Left ventricle myocardium inferior (tissue), 1 donor: ENCODE measurements around the gene LIN7A. TPM values are rescaled to one million over a fixed set of nuclear protein-coding genes. Genes with fewer than 3 reads are reported as not detected.
A peak's percentile ranks its signal among the peaks of the same experiment; 100 is the strongest.

Source experiments
- DNase-seq: peaks from one replicate; pipeline ENCODE4 v3.0.0-alpha.2; 2020
- H3K27ac ChIP-seq: fragments of 200-600 bp; replicated peaks from 2 replicates; pipeline ENCODE4 v1.8.0; 2021
- H3K27me3 ChIP-seq: fragments of 200-600 bp; 2 replicates; pipeline ENCODE4 v1.8.0; 2021; ENCODE audit warnings: low read depth
- H3K36me3 ChIP-seq: fragments of 200-600 bp; 2 replicates; pipeline ENCODE4 v1.8.0; 2021
- H3K4me1 ChIP-seq: fragments of 200-600 bp; 2 replicates; pipeline ENCODE4 v1.8.0; 2021
- H3K4me3 ChIP-seq: fragments of 200-600 bp; 2 replicates; pipeline ENCODE4 v1.8.0; 2021; ENCODE audit warnings: mild to moderate bottlenecking, moderate library complexity
- H3K9me3 ChIP-seq: fragments of 200-600 bp; replicated peaks from 2 replicates; pipeline ENCODE4 v1.8.0; 2021
- CTCF ChIP-seq: fragments of 200-600 bp; IDR thresholded peaks from 2 replicates; pipeline ENCODE4 v1.8.0; 2021; ENCODE audit warnings: antibody characterized with exemption, mild to moderate bottlenecking, borderline replicate concordance
- intact Hi-C: fragments of 100-400 bp; cut with micrococcal nuclease; formaldehyde crosslinking; loops from one replicate; pipeline ENCODE4 v1.11.0; 2022
- total RNA-seq: library from RNA; stranded (reverse); fragmentation: NEBNext Ultra II Directional; extraction: Animal tissue kit (Norgen Biotek cat#: 25700); gene quantifications from one replicate; pipeline ENCODE4 v1.2.1, GENCODE V29; 2021
- donor health status: DM: no; HTN: yes; CAD: no; lungs with severe emphysema.

The LIN7A gene
- total RNA-seq, 1 donor from 2014 or later: 11.9 TPM

GRCh38 chr12:80952443-80952842 lies 14.7 kb upstream of the LIN7A start:
- H3K27ac ChIP-seq: no peak overlapping the region
- no peaks in the 10 kb centered on the region for H3K36me3 ChIP-seq
- H3K4me1 ChIP-seq: no peaks in the 10 kb centered on the region
- no peak for TF ChIP-seq CTCF
- no peaks in the 10 kb centered on the region for H3K27me3 ChIP-seq
- no peak overlapping the region for H3K4me3 ChIP-seq
- no peaks in the 10 kb centered on the region for H3K9me3 ChIP-seq
- intact Hi-C loops: no loop called here
- no peak for DNase-seq

- no peaks in the 10 kb centered on the region for H3K36me3 ChIP-seq
- intact Hi-C loops: no loop called here
- no peak overlapping the region for H3K4me3 ChIP-seq
- H3K27me3 ChIP-seq: no peaks in the 10 kb centered on the region
- no peaks in the 10 kb centered on the region for H3K9me3 ChIP-seq
- no peak for DNase-seq
- no peaks in the 10 kb centered on the region for H3K4me1 ChIP-seq
- H3K27ac ChIP-seq: no peak overlapping the region
- peak; percentile 57 for TF ChIP-seq CTCF
Measured at GRCh38 chr12:80946591-80946990, 8.9 kb upstream of the LIN7A start.

- Histone ChIP-seq H3K4me1 (no peaks in the 10 kb centered on the region), H3K4me3 (no peak overlapping the region), H3K36me3 (no peaks in the 10 kb centered on the region), H3K27me3 (no peaks in the 10 kb centered on the region), H3K9me3 (no peaks in the 10 kb centered on the region), H3K27ac (no peak overlapping the region)
- no peak for TF ChIP-seq CTCF
- intact Hi-C loops: no loop called here
- no peak for DNase-seq
Measured at GRCh38 chr12:80943338-80943737, 5.6 kb upstream of the LIN7A start.

GRCh38 chr12:80941916-80942315 lies 4.2 kb upstream of the LIN7A start:
- Histone ChIP-seq H3K4me3 (no peak overlapping the region), H3K36me3 (no peaks in the 10 kb centered on the region), H3K4me1 (peaks cover 6% of the 10 kb centered on the region), H3K9me3 (no peaks in the 10 kb centered on the region), H3K27ac (no peak overlapping the region), H3K27me3 (peaks cover 5% of the 10 kb centered on the region)
- no peak for DNase-seq
- intact Hi-C loops: no loop called here
- no peak for TF ChIP-seq CTCF

GRCh38 chr12:80939231-80939950 lies 1.7 kb upstream of the LIN7A start:
- Histone ChIP-seq H3K27ac (peak overlapping the region; percentile 96), H3K36me3 (no peaks in the 10 kb centered on the region), H3K4me3 (peak overlapping the region; percentile 3), H3K4me1 (peaks cover 25% of the 10 kb centered on the region), H3K9me3 (no peaks in the 10 kb centered on the region), H3K27me3 (peaks cover 16% of the 10 kb centered on the region)
- intact Hi-C loops: loop anchor here (5.0 kb wide), 1 partner anchor 107 kb away; no protein-coding TSS in a partner anchor
- no peak for DNase-seq
- TF ChIP-seq CTCF: no peak
